Body of pancreas (tissue), 4 donors: Measurements from ENCODE around the gene FAM193B. TPM values are rescaled to one million over a fixed set of nuclear protein-coding genes. Genes with fewer than 3 reads are reported as not detected.

Source experiments
- ATAC-seq: fragments of 150-250 bp; one replicate; pipeline ENCODE4 v1.9.1; 2016
- DNase-seq, 4 donors: peaks; one replicate each; pipeline ENCODE4 v3.0.0-alpha.2; 2019
- H3K27ac ChIP-seq, 4 donors: fragments of 200-600 bp; sonication (generic); 1 replicate in 3 of 4; 2 replicates in 1 of 4; pipeline versions ENCODE4 v1.5.1 to v1.6.1; 2016 to 2019; ENCODE audit warnings: mild to moderate bottlenecking in 1 of 4, mixed read lengths in 1 of 4, moderate library complexity in 1 of 4
- H3K27me3 ChIP-seq, 2 donors: fragments of 200-600 bp; sonication (generic); one replicate each; pipeline ENCODE4 v1.6.0; 2016; ENCODE audit warnings: mild to moderate bottlenecking in 1 of 2
- H3K36me3 ChIP-seq, 2 donors: fragments of 200-600 bp; sonication (generic); replicated peaks in 1 of 2; 2 replicates each; pipeline ENCODE4 v1.5.1; 2016; ENCODE audit warnings: low read depth in 2 of 2; ENCODE audit not compliant: insufficient read depth in 1 of 2
- H3K4me1 ChIP-seq: fragments of 200-600 bp; sonication (generic); one replicate; pipeline ENCODE4 v1.6.0; 2016
- H3K4me3 ChIP-seq, 2 donors: fragments of 200-600 bp; sonication (generic); 1 replicate in 1 of 2; 2 replicates in 1 of 2; pipeline ENCODE4 v1.5.1; 2016 to 2019
- H3K9me3 ChIP-seq, 3 donors: fragments of 200-600 bp; sonication (generic); 1 replicate in 2 of 3; 2 replicates in 1 of 3; pipeline ENCODE4 v1.5.1; 2016
- POLR2A ChIP-seq, 3 donors: fragments of 450-650 bp; IDR thresholded peaks; one replicate each; pipeline ENCODE4 v1.6.1; 2016; ENCODE audit warnings: antibody characterized with exemption in 3 of 3, mild to moderate bottlenecking in 2 of 3
- WGBS, 2 donors: methylation state at CpG; one replicate each; pipeline ENCODE4 v1.1.5; 2017; 5-methylcytosine and 5-hydroxymethylcytosine counted together
- intact Hi-C: fragments of 100-400 bp; cut with DNase I; formaldehyde crosslinking; loops from one replicate; pipeline ENCODE4 v1.15.1; 2023
- total RNA-seq, 2 donors: library from RNA; depleted of rRNA; stranded (reverse); fragments of >200 nt; gene quantifications; one replicate each; pipeline ENCODE4 v1.1.0, GENCODE V29; 2016
- TF ChIP-seq, protein P1 (sequence below), 7 experiments: fragments of 450-650 bp in 4 of 7; fragments of 200-600 bp in 3 of 7; sonication (generic) in 3 of 7; IDR thresholded peaks; one replicate each; pipeline ENCODE4 v1.5.1; 2016 to 2019; ENCODE audit warnings: antibody characterized with exemption in 7 of 7

The FAM193B gene
- total RNA-seq, 2 donors from 2014 or later: 79.9 to 133 TPM

DNA sequence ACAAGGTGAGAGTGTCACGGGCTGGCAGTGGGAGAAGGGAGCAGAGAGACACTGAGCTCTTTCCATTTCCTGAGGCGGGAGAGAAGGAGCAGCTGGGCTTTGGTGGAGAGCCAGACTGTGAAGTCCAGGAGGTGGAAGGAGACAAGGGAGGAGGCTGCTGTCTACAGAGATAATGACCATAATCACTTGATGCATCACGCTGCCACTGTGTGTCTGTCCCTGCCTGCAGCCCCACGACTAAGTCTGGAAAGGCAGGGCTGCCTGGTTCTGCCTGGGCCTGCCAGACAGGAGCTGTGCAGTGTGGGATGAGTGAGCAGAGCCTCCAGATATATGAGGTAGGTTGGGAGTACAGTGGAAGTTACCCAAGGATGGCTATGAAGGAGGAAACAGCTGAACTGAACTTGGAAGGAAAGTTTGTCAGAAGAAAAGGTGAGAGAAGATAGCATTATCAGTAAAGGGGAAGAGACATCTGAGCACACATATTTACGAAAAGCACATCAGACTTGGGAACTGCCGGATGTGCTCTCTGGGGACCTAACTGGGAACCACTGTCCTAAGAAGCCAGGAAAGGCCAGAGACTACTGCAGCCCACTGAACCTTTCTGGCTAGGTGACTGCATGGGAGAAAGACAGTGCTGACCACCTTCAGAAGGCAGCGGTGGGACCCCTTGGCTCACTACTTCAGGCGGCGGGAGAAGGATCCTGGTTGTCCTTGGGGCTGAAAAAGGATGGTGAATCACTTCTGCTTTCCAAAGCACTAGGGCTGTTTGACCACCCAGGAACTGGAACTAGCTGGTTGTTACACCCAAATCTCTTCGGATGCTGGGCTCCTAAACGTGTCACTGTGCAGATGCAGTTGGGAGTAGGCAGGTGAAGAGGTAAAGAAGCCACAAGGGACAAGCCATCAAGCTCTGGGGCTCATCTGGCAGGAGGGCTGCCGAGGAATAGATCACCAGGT is 24.8 kb downstream of the FAM193B start:
- H3K9me3 ChIP-seq: no peaks in the 10 kb centered on the region
- ATAC-seq (no peak), DNase-seq (no peak)
- intact Hi-C loops: no loop called here
- no peaks in the 10 kb centered on the region for H3K4me1 ChIP-seq
- 83 to 86% methylated on average over 9 to 12 of the region's 12 CpGs for WGBS, 2 donors
- no peaks in the 10 kb centered on the region for H3K27me3 ChIP-seq
- H3K27ac ChIP-seq: no peak overlapping the region
- TF ChIP-seq, protein P1, sequence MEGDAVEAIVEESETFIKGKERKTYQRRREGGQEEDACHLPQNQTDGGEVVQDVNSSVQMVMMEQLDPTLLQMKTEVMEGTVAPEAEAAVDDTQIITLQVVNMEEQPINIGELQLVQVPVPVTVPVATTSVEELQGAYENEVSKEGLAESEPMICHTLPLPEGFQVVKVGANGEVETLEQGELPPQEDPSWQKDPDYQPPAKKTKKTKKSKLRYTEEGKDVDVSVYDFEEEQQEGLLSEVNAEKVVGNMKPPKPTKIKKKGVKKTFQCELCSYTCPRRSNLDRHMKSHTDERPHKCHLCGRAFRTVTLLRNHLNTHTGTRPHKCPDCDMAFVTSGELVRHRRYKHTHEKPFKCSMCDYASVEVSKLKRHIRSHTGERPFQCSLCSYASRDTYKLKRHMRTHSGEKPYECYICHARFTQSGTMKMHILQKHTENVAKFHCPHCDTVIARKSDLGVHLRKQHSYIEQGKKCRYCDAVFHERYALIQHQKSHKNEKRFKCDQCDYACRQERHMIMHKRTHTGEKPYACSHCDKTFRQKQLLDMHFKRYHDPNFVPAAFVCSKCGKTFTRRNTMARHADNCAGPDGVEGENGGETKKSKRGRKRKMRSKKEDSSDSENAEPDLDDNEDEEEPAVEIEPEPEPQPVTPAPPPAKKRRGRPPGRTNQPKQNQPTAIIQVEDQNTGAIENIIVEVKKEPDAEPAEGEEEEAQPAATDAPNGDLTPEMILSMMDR (IDR thresholded peaks at IDR 0.05): no peak
- no peak for TF ChIP-seq POLR2A (IDR thresholded peaks at IDR 0.05)
- H3K36me3 ChIP-seq: peaks cover 0 to 27% of the 10 kb centered on the region in 2 donors
- no peak overlapping the region for H3K4me3 ChIP-seq

DNA sequence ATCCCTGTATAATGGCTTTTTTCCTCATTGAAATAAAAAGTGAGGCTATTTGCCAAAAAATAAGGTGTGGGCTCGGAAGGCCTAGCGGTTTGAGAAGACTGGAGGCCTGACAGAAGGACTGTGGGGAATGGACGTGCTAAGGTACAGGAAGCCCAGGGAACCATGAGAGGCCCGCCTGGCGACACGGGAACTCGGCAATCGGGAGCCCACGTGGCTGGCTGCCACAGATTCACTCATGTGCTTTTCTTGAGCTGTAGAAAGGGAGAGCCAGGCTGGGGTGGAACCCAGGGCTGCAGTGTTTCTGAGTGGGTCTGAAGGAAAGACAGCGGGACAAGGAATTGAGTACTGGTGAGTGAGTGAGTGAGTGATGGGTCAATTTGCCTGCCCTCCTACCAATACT is 25.7 kb downstream of the FAM193B start:
- no peak for ATAC-seq
- intact Hi-C loops: no loop called here
- Histone ChIP-seq H3K36me3 (peaks cover 0 to 29% of the 10 kb centered on the region in 2 donors), H3K27ac (no peak overlapping the region), H3K9me3 (no peaks in the 10 kb centered on the region), H3K4me1 (no peaks in the 10 kb centered on the region), H3K27me3 (no peaks in the 10 kb centered on the region), H3K4me3 (no peak overlapping the region)
- DNase-seq: no peak
- TF ChIP-seq POLR2A (IDR thresholded peaks at IDR 0.05): no peak
- TF ChIP-seq, protein P1 (IDR thresholded peaks at IDR 0.05): no peak
- WGBS, 2 donors: 91 to 92% methylated on average over 10 of the region's 10 CpGs

DNA sequence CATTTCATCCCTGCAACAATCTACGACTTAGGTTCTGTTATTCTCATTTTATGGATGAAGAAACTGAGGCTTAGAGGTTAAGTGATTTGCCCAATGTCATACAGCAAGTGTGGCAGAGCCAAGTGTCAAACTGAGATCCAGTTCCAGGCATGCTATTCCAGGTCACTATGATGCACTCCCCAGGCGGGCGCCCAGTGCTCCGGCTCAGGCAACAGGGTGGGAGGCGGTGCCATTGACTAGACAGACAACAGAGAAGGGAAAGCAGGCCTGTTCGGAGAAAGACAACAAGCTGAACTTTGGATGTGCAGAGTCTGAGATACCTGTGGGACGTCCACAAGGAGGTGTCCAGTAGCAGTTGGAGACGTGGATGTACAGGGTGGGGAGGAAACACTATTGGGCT is 26.8 kb downstream of the FAM193B start:
- 89 to 91% methylated on average over 8 of the region's 8 CpGs for WGBS, 2 donors
- no peak for TF ChIP-seq POLR2A (IDR thresholded peaks at IDR 0.05)
- TF ChIP-seq, protein P1 (IDR thresholded peaks at IDR 0.05): no peak
- no peaks in the 10 kb centered on the region for H3K27me3 ChIP-seq
- intact Hi-C loops: no loop called here
- no peaks in the 10 kb centered on the region for H3K9me3 ChIP-seq
- H3K4me3 ChIP-seq: no peak overlapping the region
- DNase-seq: no peak
- peaks cover 0 to 29% of the 10 kb centered on the region in 2 donors for H3K36me3 ChIP-seq
- no peaks in the 10 kb centered on the region for H3K4me1 ChIP-seq
- no peak overlapping the region for H3K27ac ChIP-seq
- no peak for ATAC-seq

GRCh38 chr5:177526791-177527190 is 27.6 kb downstream of the FAM193B start:
- H3K27ac ChIP-seq: no peak overlapping the region
- DNase-seq: no peak
- no peak for ATAC-seq
- H3K27me3 ChIP-seq: no peaks in the 10 kb centered on the region
- H3K9me3 ChIP-seq: no peaks in the 10 kb centered on the region
- H3K4me1 ChIP-seq: no peaks in the 10 kb centered on the region
- TF ChIP-seq, protein P1 (IDR thresholded peaks at IDR 0.05): no peak
- no peak for TF ChIP-seq POLR2A (IDR thresholded peaks at IDR 0.05)
- peaks cover 0 to 24% of the 10 kb centered on the region in 2 donors for H3K36me3 ChIP-seq
- intact Hi-C loops: no loop called here
- no peak overlapping the region for H3K4me3 ChIP-seq
- WGBS, 2 donors: 89 to 93% methylated on average over 6 of the region's 6 CpGs
